ENCODE measurements around the gene RECQL.

Gene RECQL

GRCh38 chr12:21501258-21502163 is at the start of gene RECQL, which contains the start of gene GOLT1B:
TSS of gene RECQL (minus strand) at chr12:21501635. CDS start at chr12:21499570, 2,065 bp downstream.
TSS of gene GOLT1B (plus strand) at chr12:21501789. CDS start at chr12:21501924, 135 bp downstream.
- peak within 1 kb of the TSS; percentile 89 for H3K27ac ChIP-seq (ENCODE audit: low read depth, low read length)

GRCh38 chr12:21547437-21547836 is 46.0 kb upstream of the RECQL start:
- no peak overlapping the region for H3K4me3 ChIP-seq (ENCODE audit: low read depth, low read length)
- no peaks in the 10 kb centered on the region for H3K36me3 ChIP-seq (ENCODE audit: insufficient read depth, low read length)
- H3K27me3 ChIP-seq (ENCODE audit: insufficient read depth, low read length): no peaks in the 10 kb centered on the region
- H3K27ac ChIP-seq (ENCODE audit: low read depth, low read length): no peak overlapping the region
- H2AFZ ChIP-seq (ENCODE audit: low read length, unreplicated experiment): no peak overlapping the region
- H3K4me1 ChIP-seq (ENCODE audit: control insufficient read depth, insufficient read depth, low read length, unreplicated experiment): peaks cover 11% of the 10 kb centered on the region
- H3K79me2 ChIP-seq (ENCODE audit: control insufficient read depth, insufficient read depth, low read length, unreplicated experiment): no peaks in the 10 kb centered on the region

More at GRCh38 chr12:21501258-21502163, at the start of gene RECQL, which contains the start of gene GOLT1B:
- Histone ChIP-seq H3K79me2 (ENCODE audit: control insufficient read depth, insufficient read depth, low read length, unreplicated experiment) (peaks cover 94% of the 10 kb centered on the region), H2AFZ (ENCODE audit: low read length, unreplicated experiment) (peak within 1 kb of the TSS; percentile 44), H3K36me3 (ENCODE audit: insufficient read depth, low read length) (peaks cover 26% of the 10 kb centered on the region), H3K4me3 (ENCODE audit: low read depth, low read length) (peak within 1 kb of the TSS; percentile 82), H3K27me3 (ENCODE audit: insufficient read depth, low read length) (no peaks in the 10 kb centered on the region), H3K4me1 (ENCODE audit: control insufficient read depth, insufficient read depth, low read length, unreplicated experiment) (peaks cover 33% of the 10 kb centered on the region)

GRCh38 chr12:21546716-21547115 is 45.3 kb upstream of the RECQL start:
- Histone ChIP-seq H3K27me3 (ENCODE audit: insufficient read depth, low read length) (no peaks in the 10 kb centered on the region), H3K36me3 (ENCODE audit: insufficient read depth, low read length) (no peaks in the 10 kb centered on the region), H3K4me1 (ENCODE audit: control insufficient read depth, insufficient read depth, low read length, unreplicated experiment) (peaks cover 9% of the 10 kb centered on the region), H2AFZ (ENCODE audit: low read length, unreplicated experiment) (no peak overlapping the region), H3K27ac (ENCODE audit: low read depth, low read length) (no peak overlapping the region), H3K4me3 (ENCODE audit: low read depth, low read length) (no peak overlapping the region), H3K79me2 (ENCODE audit: control insufficient read depth, insufficient read depth, low read length, unreplicated experiment) (no peaks in the 10 kb centered on the region)

GRCh38 chr12:21545557-21545956 is 44.1 kb upstream of the RECQL start:
- Histone ChIP-seq H3K4me1 (ENCODE audit: control insufficient read depth, insufficient read depth, low read length, unreplicated experiment) (peaks cover 7% of the 10 kb centered on the region), H3K27me3 (ENCODE audit: insufficient read depth, low read length) (no peaks in the 10 kb centered on the region), H3K79me2 (ENCODE audit: control insufficient read depth, insufficient read depth, low read length, unreplicated experiment) (no peaks in the 10 kb centered on the region), H3K4me3 (ENCODE audit: low read depth, low read length) (no peak overlapping the region), H2AFZ (ENCODE audit: low read length, unreplicated experiment) (no peak overlapping the region), H3K36me3 (ENCODE audit: insufficient read depth, low read length) (no peaks in the 10 kb centered on the region), H3K27ac (ENCODE audit: low read depth, low read length) (no peak overlapping the region)

GRCh38 chr12:21543151-21543550 is 41.7 kb upstream of the RECQL start:
- no peaks in the 10 kb centered on the region for H3K27me3 ChIP-seq (ENCODE audit: insufficient read depth, low read length)
- no peak overlapping the region for H3K27ac ChIP-seq (ENCODE audit: low read depth, low read length)
- no peak overlapping the region for H3K4me3 ChIP-seq (ENCODE audit: low read depth, low read length)
- H3K36me3 ChIP-seq (ENCODE audit: insufficient read depth, low read length): no peaks in the 10 kb centered on the region
- H3K79me2 ChIP-seq (ENCODE audit: control insufficient read depth, insufficient read depth, low read length, unreplicated experiment): no peaks in the 10 kb centered on the region
- H2AFZ ChIP-seq (ENCODE audit: low read length, unreplicated experiment): no peak overlapping the region
- peaks cover 8% of the 10 kb centered on the region for H3K4me1 ChIP-seq (ENCODE audit: control insufficient read depth, insufficient read depth, low read length, unreplicated experiment)

- Histone ChIP-seq H3K4me3 (ENCODE audit: low read depth, low read length) (no peak overlapping the region), H3K4me1 (ENCODE audit: control insufficient read depth, insufficient read depth, low read length, unreplicated experiment) (peaks cover 11% of the 10 kb centered on the region), H3K36me3 (ENCODE audit: insufficient read depth, low read length) (no peaks in the 10 kb centered on the region), H3K27ac (ENCODE audit: low read depth, low read length) (no peak overlapping the region), H3K27me3 (ENCODE audit: insufficient read depth, low read length) (no peaks in the 10 kb centered on the region), H2AFZ (ENCODE audit: low read length, unreplicated experiment) (no peak overlapping the region), H3K79me2 (ENCODE audit: control insufficient read depth, insufficient read depth, low read length, unreplicated experiment) (no peaks in the 10 kb centered on the region)
Measured at GRCh38 chr12:21542403-21542802, 41.0 kb upstream of the RECQL start.

GRCh38 chr12:21541773-21542172 is 40.3 kb upstream of the RECQL start:
- H2AFZ ChIP-seq (ENCODE audit: low read length, unreplicated experiment): no peak overlapping the region
- no peaks in the 10 kb centered on the region for H3K27me3 ChIP-seq (ENCODE audit: insufficient read depth, low read length)

GRCh38 chr12:21539797-21540196 is 38.4 kb upstream of the RECQL start:
- no peak overlapping the region for H2AFZ ChIP-seq (ENCODE audit: low read length, unreplicated experiment)
- no peak overlapping the region for H3K27ac ChIP-seq (ENCODE audit: low read depth, low read length)
- H3K79me2 ChIP-seq (ENCODE audit: control insufficient read depth, insufficient read depth, low read length, unreplicated experiment): no peaks in the 10 kb centered on the region
- H3K4me1 ChIP-seq (ENCODE audit: control insufficient read depth, insufficient read depth, low read length, unreplicated experiment): peaks cover 4% of the 10 kb centered on the region
- H3K27me3 ChIP-seq (ENCODE audit: insufficient read depth, low read length): no peaks in the 10 kb centered on the region; the same call in 1 of the 2 replicates
- no peak overlapping the region for H3K4me3 ChIP-seq (ENCODE audit: low read depth, low read length)
- no peaks in the 10 kb centered on the region for H3K36me3 ChIP-seq (ENCODE audit: insufficient read depth, low read length)

More at GRCh38 chr12:21541773-21542172, 40.3 kb upstream of the RECQL start:
- Histone ChIP-seq H3K27ac (ENCODE audit: low read depth, low read length) (no peak overlapping the region), H3K4me3 (ENCODE audit: low read depth, low read length) (no peak overlapping the region), H3K36me3 (ENCODE audit: insufficient read depth, low read length) (no peaks in the 10 kb centered on the region), H3K79me2 (ENCODE audit: control insufficient read depth, insufficient read depth, low read length, unreplicated experiment) (no peaks in the 10 kb centered on the region), H3K4me1 (ENCODE audit: control insufficient read depth, insufficient read depth, low read length, unreplicated experiment) (peaks cover 9% of the 10 kb centered on the region)

- Histone ChIP-seq H3K4me1 (ENCODE audit: control insufficient read depth, insufficient read depth, low read length, unreplicated experiment) (peaks cover 4% of the 10 kb centered on the region), H3K27me3 (ENCODE audit: insufficient read depth, low read length) (no peaks in the 10 kb centered on the region; the same call in 1 of the 2 replicates), H3K79me2 (ENCODE audit: control insufficient read depth, insufficient read depth, low read length, unreplicated experiment) (no peaks in the 10 kb centered on the region), H2AFZ (ENCODE audit: low read length, unreplicated experiment) (no peak overlapping the region), H3K4me3 (ENCODE audit: low read depth, low read length) (no peak overlapping the region), H3K36me3 (ENCODE audit: insufficient read depth, low read length) (no peaks in the 10 kb centered on the region), H3K27ac (ENCODE audit: low read depth, low read length) (no peak overlapping the region)
Measured at GRCh38 chr12:21538061-21538653, 36.7 kb upstream of the RECQL start.

GRCh38 chr12:21529456-21529855 is 28.0 kb upstream of the RECQL start:
- Histone ChIP-seq H3K4me3 (ENCODE audit: low read depth, low read length) (no peak overlapping the region), H3K36me3 (ENCODE audit: insufficient read depth, low read length) (no peaks in the 10 kb centered on the region), H3K79me2 (ENCODE audit: control insufficient read depth, insufficient read depth, low read length, unreplicated experiment) (no peaks in the 10 kb centered on the region), H2AFZ (ENCODE audit: low read length, unreplicated experiment) (no peak overlapping the region), H3K27ac (ENCODE audit: low read depth, low read length) (no peak overlapping the region), H3K4me1 (ENCODE audit: control insufficient read depth, insufficient read depth, low read length, unreplicated experiment) (peaks cover 21% of the 10 kb centered on the region), H3K27me3 (ENCODE audit: insufficient read depth, low read length) (no peaks in the 10 kb centered on the region)
